HG02642 (cell line): ENCODE measurements around the gene LCOR.
A peak's percentile ranks its signal among the peaks of the same experiment; 100 is the strongest.

Experiments used
- ATAC-seq: cut with Tn5 transposase; IDR thresholded peaks from one replicate; pipeline ENCODE4 v1.9.1; 2021; ENCODE audit warnings: mild to moderate bottlenecking; ENCODE audit not compliant: unreplicated experiment, poor library complexity

LCOR gene

DNA sequence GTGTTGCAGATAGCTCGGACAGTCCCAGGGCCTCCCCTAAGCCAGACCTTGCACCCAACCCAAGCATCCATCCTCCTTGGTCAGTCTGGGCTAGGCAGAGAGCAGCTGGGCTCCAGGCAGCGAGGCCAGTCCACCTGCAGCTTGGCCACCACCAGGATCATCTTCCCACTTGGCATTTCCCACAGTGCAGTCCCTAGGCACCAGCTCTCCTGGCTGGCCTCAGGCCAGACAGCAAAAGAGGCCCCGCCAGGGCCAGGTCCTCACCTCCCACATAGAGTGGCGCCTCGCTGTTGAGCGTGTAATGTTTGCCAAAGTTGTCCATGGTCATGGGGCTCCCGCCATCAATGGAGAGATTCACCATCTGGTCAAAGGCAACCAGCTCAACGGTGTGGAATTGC lies 171.7 kb downstream of the LCOR start:
- no peak for ATAC-seq

DNA sequence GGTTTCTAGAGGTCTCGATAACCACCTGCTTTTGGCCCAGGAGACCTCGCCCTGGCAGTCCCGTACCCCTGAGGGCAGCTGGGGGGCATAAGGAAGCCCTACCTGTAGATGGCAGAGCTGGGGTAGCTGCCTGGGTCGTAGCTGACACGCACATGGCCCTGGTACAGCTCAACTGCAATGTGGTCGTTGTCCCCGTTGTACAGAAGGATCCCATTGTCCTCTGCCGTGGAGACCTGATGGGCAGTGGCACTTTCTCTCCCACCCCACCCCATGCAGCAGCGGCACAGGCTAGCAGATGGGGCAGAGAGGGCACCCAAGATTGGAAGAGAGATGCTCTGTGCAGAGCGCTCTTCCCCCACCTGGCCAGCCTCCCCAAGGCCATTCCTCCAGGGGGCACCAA lies 172.5 kb downstream of the LCOR start:
- ATAC-seq = no peak

DNA sequence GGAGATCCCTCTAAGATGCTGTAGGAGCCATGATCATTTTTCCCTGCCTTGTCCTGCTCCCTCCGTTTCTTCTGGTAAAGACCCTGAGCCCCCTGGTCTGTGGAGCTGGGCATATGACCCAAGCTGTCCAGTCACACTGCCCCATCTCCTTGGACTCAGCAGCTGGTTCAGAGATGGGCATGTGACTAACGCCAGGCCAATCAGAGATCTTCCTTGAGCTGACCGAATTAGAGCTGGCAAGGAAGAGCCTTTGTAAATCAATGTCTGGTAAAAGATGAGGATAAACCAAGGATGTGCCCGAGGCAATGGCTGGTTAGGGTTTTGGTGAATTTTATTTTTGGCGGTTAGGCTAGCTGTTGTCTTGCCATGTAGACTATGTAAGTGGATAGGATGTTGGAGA lies 173.3 kb downstream of the LCOR start:
- no peak for ATAC-seq

DNA sequence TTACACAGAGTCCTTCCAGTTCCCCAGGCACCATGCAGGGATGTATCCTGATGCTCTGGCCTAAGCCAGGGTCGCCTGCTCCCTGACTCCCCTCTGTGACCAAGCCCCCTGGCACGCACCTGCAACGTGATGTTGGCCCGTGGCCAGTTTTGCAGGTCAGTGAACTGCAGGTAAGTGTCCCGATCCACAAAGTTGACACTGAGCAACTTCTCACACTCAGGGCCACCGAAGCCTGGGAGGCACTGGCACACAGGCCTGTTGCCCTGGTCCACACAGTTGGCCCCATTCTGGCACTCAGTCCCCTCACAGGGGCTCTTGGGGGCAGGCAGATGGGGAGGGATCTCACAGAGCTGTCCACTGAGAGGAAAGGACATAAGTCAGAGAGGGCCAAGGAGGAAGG lies 174.3 kb downstream of the LCOR start:
- no peak for ATAC-seq

DNA sequence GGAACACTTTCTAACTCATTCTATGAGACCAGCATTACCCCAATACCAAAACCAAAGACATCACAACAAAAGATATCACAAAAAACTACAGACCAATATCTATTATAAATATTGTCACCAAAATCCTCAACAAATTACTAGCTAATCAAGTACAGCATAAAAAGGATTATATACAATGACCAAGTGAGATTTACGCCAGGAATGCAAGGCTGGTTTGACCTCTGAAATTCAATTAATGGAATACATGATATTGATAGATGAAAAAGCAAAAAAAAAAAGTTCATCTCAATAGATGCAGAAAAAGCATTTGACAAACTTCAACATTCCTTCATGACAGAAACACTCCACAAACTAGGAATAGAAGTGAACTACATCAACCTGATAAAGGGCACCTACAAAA lies 175.3 kb downstream of the LCOR start:
- ATAC-seq = no peak

DNA sequence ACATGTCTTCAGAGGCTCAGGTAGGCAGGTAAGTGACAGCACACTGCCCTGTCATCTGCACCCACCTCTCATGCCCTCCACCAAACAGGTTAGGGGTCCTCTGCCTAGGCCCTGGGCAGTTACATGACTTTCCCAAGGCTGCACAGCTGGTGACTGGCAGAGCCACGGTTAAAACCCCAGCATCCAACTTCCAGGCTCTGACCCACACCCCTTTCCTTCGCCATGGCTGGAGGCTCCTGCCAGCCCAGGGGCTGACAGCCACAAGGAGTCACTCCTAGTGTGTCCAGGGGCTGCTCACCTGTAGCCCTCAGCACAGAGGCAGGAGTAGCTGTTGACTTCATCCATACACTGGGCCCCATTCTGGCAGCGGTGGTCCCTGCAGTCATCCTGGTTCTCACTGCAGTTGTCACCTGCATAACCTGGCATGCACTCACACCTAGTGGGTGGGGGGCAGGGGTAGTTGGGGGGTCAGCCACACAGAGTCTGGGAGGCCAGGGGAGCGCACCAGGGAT lies 178.7 kb downstream of the LCOR start:
- ATAC-seq = no peak

DNA sequence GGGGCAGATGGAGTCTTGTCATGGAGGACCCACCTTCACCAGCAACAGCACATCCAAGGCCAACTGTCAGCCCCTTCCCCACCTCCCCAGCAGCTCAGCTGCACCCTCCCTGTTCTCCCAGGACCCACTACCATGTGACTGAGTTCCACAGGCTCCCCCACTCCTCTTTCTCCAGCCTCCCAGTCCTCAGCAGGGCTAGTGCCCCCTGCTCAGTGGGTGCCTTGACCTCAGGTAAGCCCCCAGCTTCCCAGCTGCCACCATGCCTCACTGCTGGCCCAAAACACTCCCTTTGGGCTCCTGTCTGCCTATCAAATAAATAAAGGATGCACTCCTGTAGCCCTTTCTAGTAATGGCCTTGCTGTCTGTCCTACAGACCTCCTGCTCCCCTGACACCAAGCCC lies 179.3 kb downstream of the LCOR start:
- ATAC-seq = no peak

DNA sequence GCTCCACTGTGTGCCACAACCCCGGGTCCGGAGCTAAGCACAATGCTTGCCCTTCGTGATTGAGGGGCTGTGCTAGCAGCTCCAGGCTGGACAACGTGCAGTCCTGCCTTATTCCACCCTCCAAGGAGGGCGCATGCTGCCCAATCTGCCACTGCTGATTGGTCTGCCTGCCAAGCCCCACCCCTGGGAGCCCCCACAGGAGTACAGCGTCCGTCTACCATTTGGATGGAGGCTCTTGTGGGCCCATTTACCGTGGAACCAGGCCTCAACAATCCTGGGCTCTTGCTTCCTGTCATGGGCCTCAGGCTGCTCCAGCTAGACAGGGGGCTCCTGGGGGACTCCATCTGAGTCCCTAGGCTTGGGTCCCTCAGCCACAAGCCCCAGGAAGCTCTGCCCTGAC lies 180.4 kb downstream of the LCOR start:
- ATAC-seq = no peak

DNA sequence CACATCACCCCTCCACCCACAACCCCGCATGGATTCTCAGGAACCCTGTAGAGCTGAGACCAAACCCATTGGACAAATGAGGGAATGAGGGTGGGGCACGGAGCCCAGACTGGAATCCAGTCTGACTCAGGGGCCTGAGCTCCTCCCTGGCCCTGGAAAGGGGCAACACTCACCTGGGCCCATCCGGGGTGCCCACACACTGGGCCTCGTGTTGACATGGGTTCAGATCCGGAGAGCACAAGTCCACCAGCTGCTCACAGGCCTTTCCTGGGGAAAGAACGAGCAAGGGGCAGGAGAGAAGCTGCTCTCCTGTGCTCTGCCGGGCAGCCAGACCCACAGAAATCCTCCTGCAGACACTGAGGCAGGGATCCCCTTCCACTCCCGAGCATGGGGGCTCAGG lies 181.5 kb downstream of the LCOR start:
- ATAC-seq = no peak

DNA sequence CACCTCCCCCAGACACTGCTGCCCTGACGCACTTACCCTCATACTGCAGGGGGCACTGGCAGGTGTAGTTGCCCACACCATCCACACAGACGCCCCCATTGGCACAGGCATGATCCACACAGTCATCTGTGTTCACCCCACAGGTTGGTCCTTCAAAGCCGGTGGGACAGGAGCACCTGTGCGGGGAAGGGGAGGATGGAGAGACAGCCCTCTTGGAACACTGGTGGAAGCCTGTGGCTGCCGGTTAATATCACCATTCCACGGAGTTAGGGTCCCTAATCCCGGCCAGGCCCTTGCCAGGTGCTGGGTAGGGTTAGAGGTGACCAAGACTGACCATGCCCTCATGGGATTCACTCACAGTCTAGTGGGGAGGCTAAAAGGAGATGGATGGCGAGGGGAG lies 181.9 kb downstream of the LCOR start:
- no peak for ATAC-seq

DNA sequence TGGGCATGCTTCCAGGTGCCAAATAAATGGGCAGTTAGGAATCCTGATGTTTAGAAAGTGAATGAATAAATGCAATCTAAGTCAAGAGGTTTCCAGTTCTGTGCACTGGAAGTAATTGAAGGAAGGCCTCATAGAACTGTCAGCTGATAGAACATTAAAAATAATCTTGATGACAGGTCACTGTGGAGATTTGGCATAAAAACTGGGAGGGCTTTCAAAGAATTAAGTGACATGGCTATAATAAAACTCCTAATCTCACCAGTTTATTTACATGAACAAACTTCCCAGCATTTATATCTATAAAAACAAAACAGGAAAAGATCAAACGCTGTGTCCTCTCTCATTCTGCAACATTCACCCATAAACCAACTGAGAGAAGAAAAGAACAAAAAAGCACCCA lies 183.1 kb downstream of the LCOR start:
- ATAC-seq = no peak

DNA sequence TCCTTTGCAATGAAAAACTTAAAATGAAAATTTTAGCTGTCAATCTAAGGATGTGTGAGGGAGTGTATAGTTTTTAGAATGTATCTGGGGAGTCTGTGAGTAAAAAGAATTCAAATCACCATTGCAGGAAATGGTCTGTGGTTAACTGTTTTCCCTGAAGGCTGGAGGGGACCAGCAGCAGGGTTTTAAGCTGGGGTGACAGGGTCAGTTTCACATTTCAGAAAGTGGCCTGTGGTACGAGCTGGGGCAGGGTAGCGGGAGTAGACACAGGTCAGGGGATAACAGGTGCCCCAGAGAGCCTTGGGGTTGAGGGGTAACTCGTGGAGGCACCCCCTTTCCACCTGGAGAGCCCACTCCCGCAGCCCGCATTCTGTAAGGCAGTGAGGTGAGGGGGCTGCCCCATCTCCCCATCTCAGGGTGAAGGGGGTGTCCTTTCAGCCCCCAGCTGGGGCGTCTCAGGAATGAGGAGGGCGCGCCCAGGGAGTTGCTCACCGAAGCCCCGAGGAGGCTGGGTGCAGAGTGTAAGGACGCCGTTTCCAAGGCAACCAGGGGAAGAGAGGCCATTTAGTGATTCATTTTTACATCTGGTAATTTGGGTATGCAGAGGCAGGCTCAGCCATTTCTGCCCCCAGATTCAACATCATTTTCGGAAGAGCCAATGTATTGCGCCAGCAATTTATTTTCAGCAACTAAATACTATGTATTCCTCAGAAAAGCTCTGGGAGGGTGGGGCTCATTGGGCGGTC lies 184.8 kb downstream of the LCOR start:
- peak; percentile 77 for ATAC-seq

DNA sequence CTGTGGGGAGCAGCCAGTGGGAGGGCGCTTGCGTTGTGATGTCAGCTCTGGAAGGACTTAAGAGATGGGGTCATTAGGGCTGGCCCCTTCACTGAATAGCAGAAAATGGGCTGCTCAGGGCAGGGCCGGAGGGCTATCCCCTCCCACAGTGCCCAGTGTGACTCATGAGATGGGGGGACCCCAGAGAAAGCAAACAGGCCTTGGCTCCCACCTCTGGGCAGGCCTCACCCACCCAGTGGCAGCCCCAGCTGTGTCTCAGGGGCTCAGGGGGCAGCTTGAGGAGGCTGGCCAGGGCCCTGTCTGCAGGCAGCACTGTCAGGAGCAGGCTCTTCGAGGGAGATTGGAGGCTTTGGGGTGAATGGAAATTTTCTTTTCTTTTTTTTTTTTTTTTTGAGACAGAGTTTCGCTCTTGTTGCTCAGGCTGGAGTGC lies 185.4 kb downstream of the LCOR start:
- no peak for ATAC-seq

DNA sequence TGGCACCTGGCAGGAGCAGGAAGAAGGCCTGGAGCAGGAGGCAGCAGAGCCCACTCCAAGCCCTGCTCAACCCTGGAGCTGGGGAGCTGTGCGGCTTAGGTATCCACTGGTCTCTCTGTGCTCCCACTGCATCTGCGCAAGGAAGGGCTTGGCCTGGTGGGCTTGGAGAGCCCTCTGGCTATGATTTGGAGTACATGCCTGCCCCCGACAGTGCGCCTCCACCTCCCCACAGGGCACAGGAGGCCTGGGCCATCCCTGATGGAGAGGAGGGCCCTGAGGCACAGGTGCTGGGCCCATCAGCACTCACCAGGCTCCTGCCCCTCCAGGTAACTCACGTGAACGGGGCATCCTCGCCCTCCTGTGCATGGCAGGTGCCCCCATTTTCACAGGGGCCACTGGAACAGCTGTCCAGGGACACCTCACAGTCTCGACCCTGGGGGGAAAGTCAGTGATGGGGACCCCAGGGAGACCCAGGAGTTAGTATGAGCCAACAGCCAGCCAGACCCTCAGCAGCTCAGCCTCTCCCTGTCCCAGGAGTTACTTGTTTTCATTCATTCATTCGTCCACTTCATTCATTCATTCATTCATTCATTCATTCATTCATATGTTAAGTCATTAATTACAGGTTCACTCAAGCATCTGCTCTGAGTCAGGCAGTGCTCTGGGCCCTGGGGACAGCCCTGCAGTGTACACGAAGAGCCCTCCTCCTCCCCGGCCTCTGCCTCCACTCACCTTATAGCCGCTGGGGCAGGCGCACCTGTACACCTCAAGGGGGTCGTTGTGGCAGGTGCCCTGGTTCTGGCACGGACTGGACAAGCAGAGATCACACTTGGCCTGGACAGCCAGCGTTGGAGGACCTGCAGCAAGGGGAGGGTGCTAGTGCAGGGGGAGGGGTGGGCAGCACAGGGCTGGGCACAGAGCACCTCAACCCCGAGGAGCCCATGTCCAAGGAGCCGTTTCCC lies 186.4 kb downstream of the LCOR start:
- ATAC-seq = no peak

DNA sequence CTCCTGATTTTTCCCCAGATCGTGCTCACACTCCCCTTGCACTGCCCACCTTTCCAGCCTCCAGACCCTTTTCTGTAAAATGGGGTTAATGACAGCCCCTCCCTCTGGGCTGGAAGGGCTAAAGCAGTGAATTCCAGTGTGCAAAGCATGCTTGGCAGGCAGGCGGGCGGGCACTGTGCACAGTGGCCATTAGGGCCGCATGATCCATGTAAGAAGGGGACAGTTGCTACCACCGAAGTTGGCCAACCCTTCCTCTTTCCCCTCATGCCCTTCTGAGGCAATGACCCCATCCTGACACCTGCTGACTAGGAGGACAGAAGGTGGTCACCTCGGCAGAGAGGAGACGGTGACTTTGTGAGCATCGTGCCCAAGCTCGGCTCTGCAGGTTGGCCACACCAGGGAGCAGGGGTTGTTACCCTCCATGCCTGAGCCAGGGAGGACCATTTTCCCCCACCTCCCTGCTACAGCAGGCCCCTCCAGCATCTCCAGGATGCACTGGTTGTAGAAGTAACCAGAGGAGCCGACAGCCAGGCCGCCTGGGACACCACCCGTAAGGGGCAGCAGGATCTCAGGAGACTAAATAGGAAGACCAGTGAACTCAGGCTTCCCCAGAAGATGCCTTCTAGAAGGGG lies 187.2 kb downstream of the LCOR start:
- no peak for ATAC-seq

DNA sequence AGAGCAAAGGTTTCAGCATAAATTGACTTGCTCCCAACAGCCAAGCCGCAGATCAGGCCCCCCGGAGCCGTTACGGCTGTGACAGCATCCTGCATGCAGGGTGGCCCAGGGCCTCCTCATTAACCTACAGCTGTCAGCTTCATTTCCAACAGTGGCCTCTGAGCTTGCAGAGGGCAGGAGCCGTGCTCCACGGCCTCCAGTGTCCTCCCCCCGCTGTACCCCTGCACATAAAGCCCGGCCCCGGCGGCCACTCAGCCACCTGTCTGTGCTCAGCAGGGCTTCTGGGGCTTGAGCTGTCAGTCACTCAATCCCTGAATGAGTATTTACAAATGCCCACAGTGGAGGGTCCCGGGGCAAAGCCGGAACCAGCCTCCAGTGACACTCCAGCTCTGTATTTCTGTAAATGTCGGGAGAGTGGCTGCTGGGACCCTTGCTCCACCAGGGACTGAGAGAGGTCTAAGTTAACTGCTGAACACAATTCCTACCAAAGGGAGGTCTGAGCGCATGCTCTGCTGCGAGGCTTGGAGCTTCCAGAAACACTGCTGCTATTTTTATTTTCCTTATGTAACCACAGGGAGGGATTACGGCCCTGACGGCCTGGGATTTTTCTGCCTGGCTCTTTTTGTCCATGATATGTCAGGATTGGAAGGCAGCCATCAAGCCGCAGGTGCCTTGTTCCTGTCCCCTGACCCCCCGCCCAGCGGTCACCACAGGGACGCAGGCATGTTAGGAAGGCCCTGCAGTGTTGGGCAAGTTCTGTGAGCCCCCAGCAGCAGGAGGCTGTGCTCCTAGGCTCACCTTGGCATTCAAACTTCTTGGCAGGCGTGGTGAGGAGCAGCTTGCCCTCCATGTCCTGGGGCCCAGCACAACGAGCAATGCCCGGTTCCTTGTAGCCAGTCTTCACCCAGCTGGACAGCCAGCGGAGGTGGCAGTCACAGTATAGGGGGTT lies 188.6 kb downstream of the LCOR start:
- no peak for ATAC-seq

DNA sequence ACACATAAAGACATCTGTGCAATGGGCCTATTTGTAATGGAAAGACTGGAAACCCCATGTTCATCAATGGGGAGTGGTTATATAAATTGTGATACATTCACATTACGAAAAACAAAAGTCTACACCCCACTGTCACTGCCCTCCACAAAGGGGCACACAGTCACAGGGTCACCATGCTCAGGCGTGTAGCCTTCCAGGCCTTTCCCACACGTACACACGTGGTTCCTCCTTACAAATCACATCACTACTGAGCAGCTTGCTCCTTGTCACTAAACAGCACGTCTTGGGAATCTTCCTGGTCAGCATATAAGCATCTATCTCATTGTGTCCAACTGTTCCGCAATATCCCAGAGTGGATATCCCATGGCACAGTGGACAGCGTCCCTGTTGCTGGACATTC lies 190.5 kb downstream of the LCOR start:
- ATAC-seq = no peak

DNA sequence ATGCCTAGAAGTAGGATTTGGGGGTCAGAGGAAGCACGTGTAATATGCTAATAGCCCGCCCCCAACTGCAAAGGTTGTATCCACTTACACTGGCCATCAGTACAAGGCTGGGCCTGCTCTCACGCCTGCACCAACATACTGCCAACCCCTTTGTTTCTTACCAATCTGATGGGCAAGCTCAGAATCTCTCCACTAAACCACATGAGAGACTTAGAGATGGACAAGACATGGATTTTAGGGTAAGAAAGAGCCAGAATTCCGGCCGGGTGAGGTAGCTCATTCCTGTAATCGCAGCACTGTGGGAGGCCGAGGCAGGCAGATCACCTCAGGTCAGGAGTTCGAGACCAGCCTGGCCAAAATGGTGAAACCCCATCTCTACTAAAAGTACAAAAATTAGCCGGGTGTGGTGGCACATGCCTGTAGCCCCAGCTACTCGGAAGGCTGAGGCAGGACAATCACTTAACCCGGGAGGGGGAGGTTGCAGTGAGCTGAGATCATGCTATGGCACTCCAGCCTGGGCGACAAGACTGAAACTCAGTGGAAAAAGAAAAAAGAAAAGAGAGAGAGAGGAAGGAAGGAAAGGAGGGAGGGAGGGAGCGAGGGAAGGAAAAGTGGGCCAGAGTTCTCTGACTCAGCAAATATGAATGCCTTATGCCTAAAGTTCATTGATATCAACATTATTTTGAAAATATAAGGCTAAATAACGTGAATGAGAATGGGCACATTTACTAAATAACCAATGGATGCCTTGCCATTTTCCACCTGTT lies 191.5 kb downstream of the LCOR start:
- ATAC-seq = no peak
